HCT116 (cell line): ENCODE measurements around the gene PRUNE1. TPM values are rescaled to one million over a fixed set of nuclear protein-coding genes. Genes with fewer than 3 reads are reported as not detected.

ENCODE experiments used
- ATAC-seq: fragments of 200-7000 bp; cut with Tn5 transposase; 2 replicates; pipeline ENCODE4 v1.9.1; 2020; ENCODE audit warnings: mild to moderate bottlenecking, moderate library complexity
- BruUV-seq: library from RNA; stranded (reverse); fragments of 400-500 nt; replicated peaks from 2 replicates; lab custom pipeline; 2021; lab: Mats Ljungman, UMichigan
- CTCF ChIA-PET: fragments of 300-600 bp; sonication (Branson Sonifier 250); formaldehyde crosslinking; loops from one replicate; lab custom pipeline; 2021; ENCODE audit warnings: antibody characterized with exemption; lab: Charles Lee
- POLR2A ChIA-PET: fragments of 300-600, 350-600 bp; sonication (Branson Sonifier 250); formaldehyde crosslinking; loops from one replicate; lab custom pipeline; 2021; ENCODE audit warnings: antibody characterized with exemption; lab: Charles Lee
- RAD21 ChIA-PET, 2 experiments: fragments of 300-600 bp; sonication (Branson Sonifier 250); formaldehyde crosslinking; loops; one replicate each; lab custom pipeline; 2023; ENCODE audit warnings: low total read pairs in 2 of 2; ENCODE audit not compliant: uncharacterized antibody in 2 of 2, unreplicated experiment in 2 of 2, low non-redundant PET in 1 of 2; lab: Charles Lee
- DNase-seq: peaks from one replicate; pipeline ENCODE4 v3.0.0-alpha.2; 2010; ENCODE audit warnings: low read depth, low spot score
- H2AFZ ChIP-seq: fragments of 200-600 bp; shearing (Covaris generic), sonication (generic); 2 replicates; pipeline ENCODE4 v1.6.1; 2017; ENCODE audit warnings: low read depth, mixed run types, mixed read lengths, antibody characterized with exemption, low read length; ENCODE audit not compliant: poor library complexity, severe bottlenecking
- H3K27ac ChIP-seq: 2 replicates; pipeline ENCODE4 v1.5.1; 2012; ENCODE audit warnings: low read depth, low read length
- H3K27me3 ChIP-seq: fragments of 200-600 bp; sonication (generic); 2 replicates; pipeline ENCODE4 v1.6.1; 2016; ENCODE audit warnings: mixed run types, low read length, mixed read lengths; ENCODE audit not compliant: insufficient read depth
- H3K36me3 ChIP-seq, 2 experiments: fragments of 200-500 bp in 1 of 2; fragments of 200-600 bp in 1 of 2; sonication (Bioruptor generic) in 1 of 2; sonication (generic) in 1 of 2; 2 replicates each; pipeline versions ENCODE4 v1.5.1 to v1.6.1; 2014 to 2016; ENCODE audit warnings: low read length in 2 of 2, inconsistent platforms in 1 of 2, mixed read lengths in 1 of 2, mixed run types in 1 of 2; ENCODE audit not compliant: insufficient read depth in 2 of 2, control insufficient read depth in 1 of 2
- H3K4me1 ChIP-seq, 2 experiments: fragments of 200-600 bp in 1 of 2; sonication (generic) in 1 of 2; 2 replicates each; pipeline versions ENCODE4 v1.5.1 to v1.6.1; 2012 to 2017; ENCODE audit warnings: low read length in 2 of 2, inconsistent platforms in 1 of 2, mild to moderate bottlenecking in 1 of 2, mixed read lengths in 1 of 2, mixed run types in 1 of 2, moderate library complexity in 1 of 2; ENCODE audit not compliant: insufficient read depth in 2 of 2, control insufficient read depth in 1 of 2
- H3K4me2 ChIP-seq: fragments of 200-600 bp; sonication (generic); 2 replicates; pipeline ENCODE4 v1.6.1; 2017; ENCODE audit warnings: mixed run types, low read length, mixed read lengths
- H3K4me3 ChIP-seq, 2 experiments: fragments of 200-600 bp in 1 of 2; sonication (generic) in 1 of 2; replicated peaks in 1 of 2; 2 replicates each; pipeline ENCODE4 v1.5.1; 2011 to 2016; ENCODE audit warnings: low read length in 2 of 2, control low read depth in 1 of 2, low read depth in 1 of 2, mild to moderate bottlenecking in 1 of 2, mixed read lengths in 1 of 2, mixed run types in 1 of 2
- H3K79me2 ChIP-seq: fragments of 200-600 bp; sonication (generic); 2 replicates; pipeline ENCODE4 v1.6.1; 2017; ENCODE audit warnings: mild to moderate bottlenecking, mixed run types, low read length, moderate library complexity, mixed read lengths; ENCODE audit not compliant: insufficient read depth
- H3K9ac ChIP-seq: fragments of 200-600 bp; sonication (generic); 2 replicates; pipeline ENCODE4 v1.6.1; 2016; ENCODE audit warnings: low read length, mixed read lengths
- H3K9me2 ChIP-seq: fragments of 200-600 bp; sonication (generic), shearing (Covaris generic); 2 replicates; pipeline ENCODE4 v1.6.1; 2017; ENCODE audit warnings: mixed run types, mild to moderate bottlenecking, moderate library complexity; ENCODE audit not compliant: insufficient read depth
- H3K9me3 ChIP-seq, 2 experiments: fragments of 200-500 bp in 1 of 2; fragments of 200-600 bp in 1 of 2; sonication (Bioruptor generic) in 1 of 2; sonication (generic) in 1 of 2; 2 replicates each; pipeline ENCODE4 v1.6.1; 2014 to 2017; ENCODE audit warnings: low read length in 2 of 2, mixed read lengths in 2 of 2, inconsistent platforms in 1 of 2, low read depth in 1 of 2, mild to moderate bottlenecking in 1 of 2, mixed run types in 1 of 2, moderate library complexity in 1 of 2; ENCODE audit not compliant: control insufficient read depth in 1 of 2, insufficient read depth in 1 of 2
- H4K20me1 ChIP-seq: fragments of 200-600 bp; sonication (generic), shearing (Covaris generic); 2 replicates; pipeline ENCODE4 v1.6.1; 2017; ENCODE audit warnings: mixed run types, mild to moderate bottlenecking, moderate library complexity; ENCODE audit not compliant: insufficient read depth
- ATF3 ChIP-seq: IDR thresholded peaks from 2 replicates; pipeline ENCODE4 v1.6.1; 2012
- CTCF ChIP-seq, 3 experiments: fragments of 200-600 bp in 1 of 3; sonication (generic) in 1 of 3; IDR thresholded peaks in 2 of 3; conservative IDR thresholded peaks in 1 of 3; 2 replicates each; pipeline ENCODE4 v1.5.1; 2012 to 2017; ENCODE audit warnings: low read depth in 2 of 3, low read length in 2 of 3, antibody characterized with exemption in 1 of 3, borderline replicate concordance in 1 of 3, control low read depth in 1 of 3, mild to moderate bottlenecking in 1 of 3, mixed read lengths in 1 of 3, mixed run types in 1 of 3, moderate library complexity in 1 of 3; ENCODE audit not compliant: insufficient read depth in 1 of 3
- FOSL1 ChIP-seq: IDR thresholded peaks from 2 replicates; pipeline ENCODE4 v1.6.1; 2012; ENCODE audit warnings: low read depth
- JUND ChIP-seq: IDR thresholded peaks from 2 replicates; pipeline ENCODE4 v1.6.1; 2012
- MAX ChIP-seq: IDR thresholded peaks from 2 replicates; pipeline ENCODE4 v1.6.1; 2012
- POLR2A ChIP-seq: IDR thresholded peaks from 2 replicates; pipeline ENCODE4 v1.7.0; 2011; ENCODE audit warnings: borderline replicate concordance; ENCODE audit not compliant: insufficient read depth, insufficient read length; ENCODE audit errors: extremely low read depth
- POLR2AphosphoS5 ChIP-seq: IDR thresholded peaks from 2 replicates; pipeline ENCODE4 v1.6.1; 2011; ENCODE audit warnings: mild to moderate bottlenecking, low read depth, low read length, moderate library complexity
- RAD21 ChIP-seq: IDR thresholded peaks from 2 replicates; pipeline ENCODE4 v1.6.1; 2012; ENCODE audit warnings: low read depth, mild to moderate bottlenecking
- SIN3A ChIP-seq: IDR thresholded peaks from 2 replicates; pipeline ENCODE4 v1.6.1; 2012; ENCODE audit warnings: low read depth
- SP1 ChIP-seq: IDR thresholded peaks from 2 replicates; pipeline ENCODE4 v1.6.1; 2012; ENCODE audit warnings: low read depth
- SRF ChIP-seq: IDR thresholded peaks from 2 replicates; pipeline ENCODE4 v1.6.1; 2012; ENCODE audit warnings: low read depth
- TCF7L2 ChIP-seq: IDR thresholded peaks from 2 replicates; pipeline ENCODE4 v1.7.0; 2011; ENCODE audit warnings: borderline replicate concordance, inconsistent platforms; ENCODE audit not compliant: insufficient read depth, insufficient read length; ENCODE audit errors: extremely low read depth
- ZBTB33 ChIP-seq: IDR thresholded peaks from 2 replicates; pipeline ENCODE4 v1.6.1; 2011; ENCODE audit warnings: mild to moderate bottlenecking, low read length, moderate library complexity; ENCODE audit not compliant: insufficient replicate concordance; ENCODE audit errors: extremely low read depth
- ZFX ChIP-seq: fragments of 450-650 bp; IDR thresholded peaks from 2 replicates; pipeline ENCODE4 v1.6.1; 2017
- ZNF274 ChIP-seq: fragments of 200-500 bp; sonication (Bioruptor generic); IDR thresholded peaks from 2 replicates; pipeline ENCODE4 v1.6.1; 2014; ENCODE audit warnings: mild to moderate bottlenecking, low read depth, low read length, inconsistent platforms
- intact Hi-C: fragments of 100-400 bp; cut with micrococcal nuclease; formaldehyde crosslinking; loops from 2 replicates; pipeline ENCODE4 v1.10.0; 2022
- total RNA-seq: library from RNA; stranded (reverse); gene quantifications from one replicate; pipeline ENCODE4 v1.2.1, GENCODE V29; 2021; ENCODE audit not compliant: unreplicated experiment

PRUNE1 gene
- total RNA-seq, 1 experiment from 2014 or later = 20.2 TPM

GRCh38 chr1:151047925-151048644 is 39.8 kb downstream of the PRUNE1 start:
- Histone ChIP-seq H3K36me3 (peaks cover 7 to 10% of the 10 kb centered on the region in 2 experiments; a peak in 3 of 4 replicates), H2AFZ (no peak overlapping the region), H4K20me1 (no peaks in the 10 kb centered on the region), H3K9me2 (no peaks in the 10 kb centered on the region), H3K9ac (no peak overlapping the region), H3K27me3 (no peaks in the 10 kb centered on the region), H3K79me2 (no peaks in the 10 kb centered on the region), H3K27ac (no peak overlapping the region), H3K4me2 (no peak overlapping the region)
- ATAC-seq (0 out of 2 replicates have a peak, but pooled peaks have one; percentile 8), DNase-seq (no peak)
- POLR2A ChIA-PET = no interaction called here
- CTCF ChIA-PET = no interaction called here
- no peak for TF ChIP-seq RAD21
- TF ChIP-seq CTCF (IDR thresholded peaks at IDR 0.05 in 2 of 3, conservative IDR thresholded peaks at IDR 0.05 in 1 of 3; ENCODE audit: borderline replicate concordance in 1 of 3, insufficient read depth in 1 of 3, low read depth in 2 of 3, low read length in 2 of 3) = 0 out of 6 replicates have a peak, but pooled peaks of 2 of the 3 experiments have one; percentile 13 to 16
- TF ChIP-seq SRF = no peak
- no peak for TF ChIP-seq POLR2A
- no peak for TF ChIP-seq MAX
- TF ChIP-seq, all 23 proteins: peak for 1
- Histone ChIP-seq H3K4me1 (no peaks in the 10 kb centered on the region), H3K9me3 (no peaks in the 10 kb centered on the region), H3K4me3 (no peak overlapping the region)
- no TSS peak for BruUV-seq
- intact Hi-C loops = no loop called here
- RAD21 ChIA-PET = no interaction called here

- Histone ChIP-seq H3K4me1 (no peaks in the 10 kb centered on the region), H3K9me2 (no peaks in the 10 kb centered on the region), H3K36me3 (peaks cover 7 to 15% of the 10 kb centered on the region in 2 experiments; a peak in 3 of 4 replicates), H3K9ac (no peak overlapping the region), H3K9me3 (no peaks in the 10 kb centered on the region), H3K79me2 (no peaks in the 10 kb centered on the region), H3K4me2 (no peak overlapping the region), H3K4me3 (no peak overlapping the region), H3K27me3 (no peaks in the 10 kb centered on the region), H2AFZ (no peak overlapping the region), H4K20me1 (no peaks in the 10 kb centered on the region), H3K27ac (no peak overlapping the region)
- ChIA-PET CTCF (no interaction called here), RAD21 (no interaction called here), POLR2A (no interaction called here)
- ATAC-seq (peak; percentile 55), DNase-seq (no peak)
- BruUV-seq = no TSS peak
- intact Hi-C loops = no loop called here
- TF ChIP-seq FOSL1 (no peak), ZFX (no peak), ZBTB33 (no peak), SP1 (no peak), SIN3A (no peak), POLR2A (no peak), ATF3 (no peak), ZNF274 (no peak), TCF7L2 (no peak), JUND (no peak), POLR2AphosphoS5 (no peak), MAX (no peak)
Observed at GRCh38 chr1:151048645-151049032, 40.4 kb downstream of the PRUNE1 start.
